Activated CD4-positive, alpha-beta T cell treated with anti-CD3 and anti-CD28 coated beads for 36 hours (primary cell): ENCODE data around the gene THEM4. TPM values are rescaled to one million over a fixed set of nuclear protein-coding genes. Genes with fewer than 3 reads are reported as not detected.

Experiments used
- ATAC-seq: fragments of 200-7000 bp; cut with Tn5 transposase; one replicate; pipeline ENCODE4 v1.10.0; 2021; ENCODE audit warnings: mild to moderate bottlenecking, moderate library complexity
- CTCF ChIA-PET: fragments of 350-600 bp; sonication (Branson Sonifier 250); formaldehyde crosslinking; loops from one replicate; lab custom pipeline; 2021; ENCODE audit warnings: antibody characterized with exemption; lab: Charles Lee
- POLR2A ChIA-PET: fragments of 350-600 bp; sonication (Branson Sonifier 250); formaldehyde crosslinking; loops from one replicate; lab custom pipeline; 2021; ENCODE audit warnings: antibody characterized with exemption, inconsistent platforms; lab: Charles Lee
- DNase-seq: peaks from one replicate; pipeline ENCODE4 v3.0.0-alpha.2; 2020
- H3K27ac Mint-ChIP-seq: one replicate; pipeline ENCODE4 v1.8.0; 2021; ENCODE audit warnings: mixed read lengths
- H3K27me3 Mint-ChIP-seq: one replicate; pipeline ENCODE4 v1.8.0; 2021; ENCODE audit warnings: mixed read lengths
- H3K36me3 Mint-ChIP-seq: one replicate; pipeline ENCODE4 v1.8.0; 2021; ENCODE audit warnings: low read depth, mixed read lengths
- H3K4me1 Mint-ChIP-seq: one replicate; pipeline ENCODE4 v1.8.0; 2021; ENCODE audit warnings: mixed read lengths
- H3K4me3 Mint-ChIP-seq: one replicate; pipeline ENCODE4 v1.8.0; 2021; ENCODE audit warnings: mild to moderate bottlenecking, moderate library complexity, mixed read lengths
- H3K9me3 Mint-ChIP-seq: one replicate; pipeline ENCODE4 v1.8.0; 2021; ENCODE audit warnings: low read depth, mixed read lengths
- intact Hi-C, 2 experiments: fragments of 100-400 bp; cut with DNase I in 1 of 2; cut with micrococcal nuclease in 1 of 2; formaldehyde crosslinking; loops; one replicate each; pipeline versions ENCODE4 v1.14.2 to v1.15.1; 2022 to 2024; cut with DNase I, micrococcal nuclease
- total RNA-seq, 2 experiments: library from RNA; stranded (reverse); gene quantifications; one replicate each; pipeline ENCODE4 v1.2.3, GENCODE V29; 2021

The THEM4 gene
- total RNA-seq, 2 experiments from 2014 or later = 23.9 to 26.0 TPM

GRCh38 chr1:151944857-151945575 lies 35.7 kb upstream of the THEM4 start:
- Mint-ChIP-seq H3K36me3 (no peaks in the 10 kb centered on the region), H3K4me3 (no peak overlapping the region), H3K27me3 (no peaks in the 10 kb centered on the region), H3K4me1 (peaks cover 50% of the 10 kb centered on the region), H3K9me3 (no peaks in the 10 kb centered on the region), H3K27ac (peak overlapping the region; percentile 88)
- no peak for DNase-seq
- ChIA-PET POLR2A (interaction anchor here (0.7 to 0.8 kb wide), 2 partner anchors 49 to 91 kb away, joined by 3 read pairs; no protein-coding TSS in a partner anchor), CTCF (interaction anchor here (0.5 to 1.7 kb wide), 8 partner anchors 9 to 60 kb away, joined by 3 to 7 read pairs (median 3); no protein-coding TSS in a partner anchor)
- ATAC-seq = no peak
- intact Hi-C loops = loop anchor here in 1 of 2 experiments (5.0 kb wide), 1 partner anchor 98 kb away; no protein-coding TSS in a partner anchor

GRCh38 chr1:151944126-151944856 lies 35.0 kb upstream of the THEM4 start:
- Mint-ChIP-seq H3K27me3 (no peaks in the 10 kb centered on the region), H3K27ac (peak overlapping the region; percentile 88), H3K36me3 (no peaks in the 10 kb centered on the region), H3K4me3 (no peak overlapping the region), H3K4me1 (peaks cover 50% of the 10 kb centered on the region), H3K9me3 (no peaks in the 10 kb centered on the region)
- ATAC-seq = no peak
- ChIA-PET CTCF (interaction anchor here (1.0 to 1.7 kb wide), 6 partner anchors 8 to 52 kb away, joined by 3 to 7 read pairs (median 3); no protein-coding TSS in a partner anchor), POLR2A (no interaction called here)
- intact Hi-C loops = loop anchor here in 1 of 2 experiments (5.0 kb wide), 1 partner anchor 97 kb away; no protein-coding TSS in a partner anchor
- DNase-seq = no peak

DNA sequence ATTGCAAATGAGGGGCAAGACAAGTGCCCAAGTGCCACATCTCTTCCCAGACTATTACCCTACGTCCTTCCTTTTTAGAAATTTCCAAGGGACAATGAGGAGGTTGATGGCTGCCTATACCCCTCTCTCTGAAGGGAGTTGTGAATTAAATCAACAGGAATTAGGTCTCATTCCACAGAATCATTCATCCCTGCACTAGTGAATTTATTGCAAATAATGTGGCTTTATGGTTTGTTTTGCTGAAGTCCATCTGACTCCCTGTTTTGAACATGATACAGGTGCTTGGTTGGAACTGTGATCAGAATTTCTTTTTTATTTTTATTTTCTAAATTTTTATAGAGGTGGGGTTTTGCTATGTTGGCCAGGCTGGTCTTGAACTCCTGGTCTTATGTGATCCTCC lies 34.3 kb upstream of the THEM4 start:
- H3K9me3 Mint-ChIP-seq = no peaks in the 10 kb centered on the region
- peaks cover 50% of the 10 kb centered on the region for H3K4me1 Mint-ChIP-seq
- DNase-seq (no peak), ATAC-seq (no peak)
- H3K36me3 Mint-ChIP-seq = no peaks in the 10 kb centered on the region
- H3K27me3 Mint-ChIP-seq = no peaks in the 10 kb centered on the region
- intact Hi-C loops = loop anchor here in 1 of 2 experiments (5.0 kb wide), 1 partner anchor 96 kb away; no protein-coding TSS in a partner anchor
- peak overlapping the region; percentile 52 for H3K27ac Mint-ChIP-seq
- CTCF ChIA-PET = interaction anchor here (1.0 to 1.7 kb wide), 3 partner anchors 9 to 41 kb away, joined by 3 to 7 read pairs (median 3); no protein-coding TSS in a partner anchor
- H3K4me3 Mint-ChIP-seq = no peak overlapping the region
- POLR2A ChIA-PET = no interaction called here

GRCh38 chr1:151942882-151943281 lies 33.6 kb upstream of the THEM4 start:
- ATAC-seq (no peak), DNase-seq (no peak)
- H3K27me3 Mint-ChIP-seq = no peaks in the 10 kb centered on the region
- no peaks in the 10 kb centered on the region for H3K9me3 Mint-ChIP-seq
- H3K4me1 Mint-ChIP-seq = peaks cover 50% of the 10 kb centered on the region
- H3K36me3 Mint-ChIP-seq = no peaks in the 10 kb centered on the region
- ChIA-PET POLR2A (no interaction called here), CTCF (no interaction called here)
- intact Hi-C loops = loop anchor here in 1 of 2 experiments (5.0 kb wide), 1 partner anchor 96 kb away; no protein-coding TSS in a partner anchor
- peak overlapping the region; percentile 11 for H3K27ac Mint-ChIP-seq
- no peak overlapping the region for H3K4me3 Mint-ChIP-seq

GRCh38 chr1:151940541-151940940 lies 31.2 kb upstream of the THEM4 start:
- H3K4me1 Mint-ChIP-seq = peaks cover 34% of the 10 kb centered on the region
- no peak for ATAC-seq
- ChIA-PET CTCF (interaction anchor here (0.6 to 12.7 kb wide), 11 partner anchors 9 to 108 kb away, joined by 3 to 266 read pairs (median 4); no protein-coding TSS in a partner anchor), POLR2A (interaction anchor here (0.6 to 1.8 kb wide), 3 partner anchors 53 to 251 kb away, joined by 3 to 13 read pairs (median 3); partner anchors contain the start of gene S100A10)
- peak overlapping the region; percentile 81 for H3K27ac Mint-ChIP-seq
- H3K36me3 Mint-ChIP-seq = no peaks in the 10 kb centered on the region
- no peaks in the 10 kb centered on the region for H3K9me3 Mint-ChIP-seq
- H3K27me3 Mint-ChIP-seq = no peaks in the 10 kb centered on the region
- intact Hi-C loops = loop anchor here (2.0 to 5.0 kb wide), 2 partner anchors 93 to 94 kb away; no protein-coding TSS in a partner anchor
- DNase-seq = no peak
- no peak overlapping the region for H3K4me3 Mint-ChIP-seq

GRCh38 chr1:151939779-151940178 lies 30.5 kb upstream of the THEM4 start:
- intact Hi-C loops = loop anchor here (2.0 to 10.0 kb wide), 3 partner anchors 92 to 245 kb away; no protein-coding TSS in a partner anchor
- no peaks in the 10 kb centered on the region for H3K9me3 Mint-ChIP-seq
- H3K4me3 Mint-ChIP-seq = no peak overlapping the region
- no peak for DNase-seq
- H3K27me3 Mint-ChIP-seq = no peaks in the 10 kb centered on the region
- no peaks in the 10 kb centered on the region for H3K36me3 Mint-ChIP-seq
- ChIA-PET POLR2A (no interaction called here), CTCF (interaction anchor here (0.7 to 12.7 kb wide), 11 partner anchors 10 to 520 kb away, joined by 3 to 266 read pairs (median 4); no protein-coding TSS in a partner anchor)
- H3K4me1 Mint-ChIP-seq = peaks cover 27% of the 10 kb centered on the region
- H3K27ac Mint-ChIP-seq = no peak overlapping the region
- ATAC-seq = no peak

- no peaks in the 10 kb centered on the region for H3K36me3 Mint-ChIP-seq
- DNase-seq = no peak
- intact Hi-C loops = loop anchor here in 1 of 2 experiments (10.0 kb wide), 1 partner anchor 246 kb away; no protein-coding TSS in a partner anchor
- H3K27me3 Mint-ChIP-seq = no peaks in the 10 kb centered on the region
- peaks cover 25% of the 10 kb centered on the region for H3K4me1 Mint-ChIP-seq
- H3K27ac Mint-ChIP-seq = no peak overlapping the region
- POLR2A ChIA-PET = no interaction called here
- no peaks in the 10 kb centered on the region for H3K9me3 Mint-ChIP-seq
- no peak overlapping the region for H3K4me3 Mint-ChIP-seq
- CTCF ChIA-PET = interaction anchor here (0.6 to 12.7 kb wide), 9 partner anchors 29 to 521 kb away, joined by 3 to 266 read pairs (median 4); no protein-coding TSS in a partner anchor
- no peak for ATAC-seq
Observed at GRCh38 chr1:151939141-151939540, 29.8 kb upstream of the THEM4 start.

DNA sequence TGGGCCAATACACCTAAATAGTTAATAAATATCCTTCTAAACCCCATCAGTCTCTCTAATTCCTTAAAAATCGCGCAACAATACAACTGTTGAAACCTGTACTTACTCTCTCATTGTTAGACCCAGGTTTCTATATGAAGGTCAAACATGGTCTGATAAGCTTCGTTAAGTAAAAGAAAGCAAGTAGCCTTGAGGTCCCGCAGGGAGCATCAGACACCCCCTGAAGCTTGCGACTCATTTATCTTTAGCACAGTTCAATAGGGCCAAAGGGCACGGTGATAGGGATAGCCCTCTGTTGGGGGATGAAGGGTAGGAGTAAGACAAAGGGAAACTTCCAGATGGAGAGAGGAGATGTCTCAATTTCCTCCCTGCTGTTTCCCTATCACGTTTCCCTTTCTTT lies 27.3 kb upstream of the THEM4 start:
- H3K36me3 Mint-ChIP-seq = no peaks in the 10 kb centered on the region
- ChIA-PET POLR2A (no interaction called here), CTCF (interaction anchor here (0.6 to 12.7 kb wide), 15 partner anchors 8 to 450 kb away, joined by 3 to 266 read pairs (median 6); partner anchors contain the start of gene THEM4)
- H3K4me1 Mint-ChIP-seq = peaks cover 15% of the 10 kb centered on the region
- ATAC-seq (no peak), DNase-seq (no peak)
- H3K27ac Mint-ChIP-seq = no peak overlapping the region
- no peaks in the 10 kb centered on the region for H3K9me3 Mint-ChIP-seq
- intact Hi-C loops = loop anchor here in 1 of 2 experiments (10.0 kb wide), 1 partner anchor 248 kb away; no protein-coding TSS in a partner anchor
- H3K27me3 Mint-ChIP-seq = no peaks in the 10 kb centered on the region
- no peak overlapping the region for H3K4me3 Mint-ChIP-seq

GRCh38 chr1:151935894-151936602 lies 26.7 kb upstream of the THEM4 start:
- Mint-ChIP-seq H3K27me3 (no peaks in the 10 kb centered on the region), H3K36me3 (no peaks in the 10 kb centered on the region), H3K4me1 (peaks cover 11% of the 10 kb centered on the region), H3K9me3 (no peaks in the 10 kb centered on the region), H3K27ac (no peak overlapping the region), H3K4me3 (no peak overlapping the region)
- ATAC-seq (no peak), DNase-seq (no peak)
- intact Hi-C loops = loop anchor here in 1 of 2 experiments (10.0 kb wide), 1 partner anchor 249 kb away; no protein-coding TSS in a partner anchor
- ChIA-PET POLR2A (no interaction called here), CTCF (interaction anchor here (0.6 to 12.7 kb wide), 23 partner anchors 9 to 934 kb away, joined by 3 to 266 read pairs (median 4); partner anchors contain the start of genes S100A10 and THEM4)

DNA sequence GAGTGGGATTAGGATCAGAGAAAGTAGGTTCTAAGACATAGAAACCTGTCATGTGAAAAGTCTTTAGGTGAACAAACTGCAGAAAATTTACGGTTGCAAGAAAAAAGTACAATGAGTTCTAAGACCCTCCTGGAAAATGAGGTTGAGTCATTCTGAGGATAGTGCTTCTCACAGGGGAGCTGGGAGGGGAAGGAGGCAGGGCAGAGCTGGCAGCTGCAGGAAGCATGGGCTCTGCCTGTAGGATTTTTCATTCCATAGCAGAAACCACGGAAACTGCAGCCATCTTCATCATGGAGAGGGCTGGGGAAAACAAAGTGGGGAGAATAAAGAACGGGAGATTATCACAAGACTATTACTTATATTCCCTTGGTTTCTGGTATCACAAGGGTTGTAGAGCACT lies 25.8 kb upstream of the THEM4 start:
- Mint-ChIP-seq H3K27me3 (no peaks in the 10 kb centered on the region), H3K36me3 (no peaks in the 10 kb centered on the region), H3K9me3 (no peaks in the 10 kb centered on the region), H3K4me3 (no peak overlapping the region), H3K4me1 (peaks cover 2% of the 10 kb centered on the region), H3K27ac (no peak overlapping the region)
- intact Hi-C loops = loop anchor here in 1 of 2 experiments (10.0 kb wide), 1 partner anchor 250 kb away; no protein-coding TSS in a partner anchor
- no peak for DNase-seq
- ATAC-seq = no peak
- ChIA-PET CTCF (interaction anchor here (0.6 to 12.7 kb wide), 20 partner anchors 9 to 935 kb away, joined by 3 to 266 read pairs (median 6); partner anchors contain the start of genes S100A10, S100A11 and THEM4), POLR2A (no interaction called here)
